Ishikawa (cell line): ENCODE results near the gene LRR1.

Experiments used
- EGR1 ChIP-seq: IDR thresholded peaks from 2 replicates; pipeline ENCODE4 v1.6.1; 2012
- EP300 ChIP-seq: IDR thresholded peaks from 2 replicates; pipeline ENCODE4 v1.6.1; 2012; ENCODE audit warnings: borderline replicate concordance
- FOXM1 ChIP-seq: IDR thresholded peaks from 2 replicates; pipeline ENCODE4 v1.6.1; 2012; ENCODE audit warnings: low read depth, borderline replicate concordance
- MAX ChIP-seq: IDR thresholded peaks from 2 replicates; pipeline ENCODE4 v1.6.1; 2012
- NFIC ChIP-seq: IDR thresholded peaks from 2 replicates; pipeline ENCODE4 v1.6.1; 2012
- RAD21 ChIP-seq: IDR thresholded peaks from 2 replicates; pipeline ENCODE4 v1.6.1; 2012; ENCODE audit warnings: low read depth
- REST ChIP-seq: IDR thresholded peaks from 2 replicates; pipeline ENCODE4 v1.6.1; 2012; ENCODE audit warnings: low read depth, mild to moderate bottlenecking
- TAF1 ChIP-seq: IDR thresholded peaks from 2 replicates; pipeline ENCODE4 v1.6.1; 2012; ENCODE audit warnings: low read depth, mild to moderate bottlenecking
- TCF12 ChIP-seq: IDR thresholded peaks from 2 replicates; pipeline ENCODE4 v1.6.1; 2012; ENCODE audit warnings: low read depth
- TEAD4 ChIP-seq: IDR thresholded peaks from 2 replicates; pipeline ENCODE4 v1.6.1; 2012
- YY1 ChIP-seq: IDR thresholded peaks from 2 replicates; pipeline ENCODE4 v1.6.1; 2012; ENCODE audit warnings: low read depth

GRCh38 chr14:49553106-49553505, 45.6 kb upstream of the LRR1 start:
- no peak for TF ChIP-seq TAF1
- no peak for TF ChIP-seq EGR1
- no peak for TF ChIP-seq EP300
- no peak for TF ChIP-seq MAX
- TF ChIP-seq TEAD4, result no peak
- no peak for TF ChIP-seq YY1
- TF ChIP-seq NFIC, result no peak
- TF ChIP-seq FOXM1, result no peak
- no peak for TF ChIP-seq REST
- TF ChIP-seq TCF12, result no peak
- TF ChIP-seq RAD21, result no peak
